GM18519 (cell line): Measurements from ENCODE around the gene ZBTB18.

Experiments
- ATAC-seq: cut with Tn5 transposase; IDR thresholded peaks from one replicate; pipeline ENCODE4 v1.9.1; 2021; ENCODE audit warnings: mild to moderate bottlenecking, moderate library complexity; ENCODE audit not compliant: unreplicated experiment, low FRiP score

ZBTB18 gene

DNA sequence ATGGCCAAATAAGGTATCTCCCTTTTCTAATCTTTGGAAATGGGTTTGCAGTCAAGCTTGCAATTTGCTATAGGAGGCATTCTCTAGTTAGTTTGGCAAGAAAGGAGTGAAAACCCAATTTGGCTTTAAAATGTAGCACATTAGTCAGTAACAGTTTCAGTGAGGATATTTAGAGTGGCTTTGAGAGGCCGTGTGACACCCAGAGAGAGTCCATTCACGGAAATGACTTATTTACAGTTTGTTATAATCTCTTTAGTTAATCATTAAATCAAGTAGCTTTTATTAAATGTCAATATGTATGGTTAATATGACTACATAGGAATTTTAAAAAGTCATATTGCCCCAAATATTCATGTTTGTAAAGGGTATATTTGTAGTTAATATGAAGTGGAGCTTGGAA is 9.6 kb downstream of the ZBTB18 start:
- ATAC-seq: no peak

DNA sequence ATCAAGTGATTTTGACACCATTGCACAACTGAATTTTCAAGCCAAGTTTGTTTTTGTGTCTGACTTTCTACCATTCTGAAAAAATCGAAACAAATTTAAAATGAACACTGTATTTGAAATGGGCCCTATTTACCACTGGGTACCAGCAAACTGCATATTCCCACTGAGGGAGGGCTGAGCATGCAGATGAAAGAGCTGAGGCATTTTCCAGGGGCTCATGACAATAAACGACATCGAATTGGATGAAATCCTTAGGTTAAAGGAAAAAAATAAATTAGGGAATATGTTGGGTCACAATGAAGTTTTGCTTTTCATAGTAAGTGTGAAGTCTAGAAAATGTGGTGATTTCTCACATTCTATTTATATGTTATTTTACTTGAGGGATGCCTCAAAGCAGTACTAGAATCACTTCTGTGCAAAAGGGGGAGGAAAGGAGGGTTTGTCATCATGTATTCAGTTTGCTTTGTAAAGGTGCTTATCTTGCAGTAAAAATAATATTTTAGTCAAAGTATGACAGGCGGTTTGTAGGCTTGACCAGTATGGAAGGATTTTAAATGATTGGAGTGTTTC is 11.2 kb downstream of the ZBTB18 start:
- no peak for ATAC-seq

DNA sequence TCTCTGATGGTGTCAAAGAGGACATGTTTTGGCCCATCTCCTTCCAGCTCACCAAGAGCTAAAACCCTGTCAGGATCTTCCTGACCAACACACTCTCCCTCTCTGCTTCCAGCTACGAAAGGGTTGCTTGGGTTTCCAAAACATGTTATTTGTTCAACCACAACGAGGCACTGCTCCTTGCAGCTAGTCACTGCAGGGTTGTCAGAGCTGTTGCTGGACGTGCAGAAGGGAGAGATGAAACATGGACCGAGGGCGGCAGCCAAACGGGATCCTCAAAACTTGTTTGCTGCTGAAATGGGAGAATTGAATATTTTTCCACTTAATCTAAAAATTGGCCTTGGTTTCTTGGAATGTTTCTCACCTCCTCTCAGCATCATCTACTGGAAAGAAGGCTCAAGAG is 12.4 kb downstream of the ZBTB18 start:
- ATAC-seq: no peak

DNA sequence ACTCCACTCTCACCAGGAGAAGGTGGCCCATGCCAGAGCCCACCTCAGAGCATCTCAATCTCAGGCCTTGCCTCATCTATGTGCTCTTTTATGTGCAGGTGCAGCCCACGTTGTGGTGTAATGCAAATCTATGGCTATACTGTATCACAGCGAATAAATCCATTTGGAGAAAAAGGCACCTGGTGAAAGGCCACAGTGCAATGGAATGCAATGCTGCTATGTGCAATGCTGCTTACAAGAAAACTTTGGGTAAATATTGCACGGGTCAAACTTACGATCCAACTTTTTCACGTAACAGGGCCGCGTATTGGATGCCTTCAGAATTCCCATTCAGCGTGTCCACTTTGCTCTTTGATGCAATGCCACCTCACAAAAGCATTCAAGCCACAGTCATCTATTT is 13.5 kb downstream of the ZBTB18 start:
- no peak for ATAC-seq

DNA sequence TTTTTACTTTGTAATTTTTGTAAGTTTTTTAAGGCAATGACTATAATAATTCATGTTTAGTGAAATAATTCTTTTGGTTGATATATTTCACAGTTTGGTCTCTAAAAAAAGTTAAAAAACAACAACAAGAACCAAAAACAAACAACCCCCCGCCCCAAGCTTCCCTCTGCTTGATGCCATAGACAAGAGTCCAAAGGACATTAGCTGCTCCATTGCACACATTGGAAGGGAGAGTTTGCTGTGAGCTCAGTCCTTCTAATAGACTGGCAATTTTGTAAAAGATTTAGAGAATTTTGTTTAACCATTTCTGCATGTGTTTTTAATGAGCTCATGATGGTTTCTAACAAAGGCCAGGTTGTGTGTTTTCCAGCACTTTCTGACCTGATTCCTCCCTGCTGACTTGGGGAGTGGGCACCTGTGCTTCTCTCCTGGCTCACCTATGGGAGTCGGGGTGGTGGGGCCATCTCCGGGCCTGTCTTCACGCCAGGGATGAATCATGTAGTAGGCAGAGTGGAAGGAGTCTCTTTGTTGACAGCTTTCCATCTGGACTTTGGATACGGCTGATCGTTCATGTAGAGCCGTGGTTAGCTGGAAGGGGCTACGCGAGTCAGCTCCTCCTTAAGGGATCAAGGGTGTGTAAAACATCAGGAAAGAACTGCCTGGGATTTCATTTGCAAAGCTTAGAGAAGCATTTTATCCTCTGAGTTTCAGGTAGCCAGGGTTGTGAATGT is 14.1 kb downstream of the ZBTB18 start:
- ATAC-seq: no peak

DNA sequence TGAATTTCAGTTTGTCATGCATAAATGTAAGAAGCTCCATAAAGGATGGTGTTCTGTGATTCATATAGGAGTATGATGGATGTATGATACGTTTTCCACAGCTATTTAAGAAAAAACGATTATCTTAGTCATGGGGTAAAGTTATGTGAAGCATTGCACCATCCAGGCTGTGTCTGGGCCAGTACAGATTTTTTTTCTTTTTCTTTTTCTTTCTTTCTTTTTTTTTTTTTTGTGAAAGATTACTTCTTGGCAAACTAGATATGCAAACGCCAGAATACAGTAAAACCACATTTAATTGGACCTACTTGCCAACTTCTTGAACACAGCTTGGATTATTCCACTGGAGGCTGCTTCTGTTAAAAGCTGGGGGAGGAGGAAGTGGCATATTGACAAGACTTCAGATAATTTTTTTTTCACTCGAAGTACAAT is 14.9 kb downstream of the ZBTB18 start:
- ATAC-seq: no peak

DNA sequence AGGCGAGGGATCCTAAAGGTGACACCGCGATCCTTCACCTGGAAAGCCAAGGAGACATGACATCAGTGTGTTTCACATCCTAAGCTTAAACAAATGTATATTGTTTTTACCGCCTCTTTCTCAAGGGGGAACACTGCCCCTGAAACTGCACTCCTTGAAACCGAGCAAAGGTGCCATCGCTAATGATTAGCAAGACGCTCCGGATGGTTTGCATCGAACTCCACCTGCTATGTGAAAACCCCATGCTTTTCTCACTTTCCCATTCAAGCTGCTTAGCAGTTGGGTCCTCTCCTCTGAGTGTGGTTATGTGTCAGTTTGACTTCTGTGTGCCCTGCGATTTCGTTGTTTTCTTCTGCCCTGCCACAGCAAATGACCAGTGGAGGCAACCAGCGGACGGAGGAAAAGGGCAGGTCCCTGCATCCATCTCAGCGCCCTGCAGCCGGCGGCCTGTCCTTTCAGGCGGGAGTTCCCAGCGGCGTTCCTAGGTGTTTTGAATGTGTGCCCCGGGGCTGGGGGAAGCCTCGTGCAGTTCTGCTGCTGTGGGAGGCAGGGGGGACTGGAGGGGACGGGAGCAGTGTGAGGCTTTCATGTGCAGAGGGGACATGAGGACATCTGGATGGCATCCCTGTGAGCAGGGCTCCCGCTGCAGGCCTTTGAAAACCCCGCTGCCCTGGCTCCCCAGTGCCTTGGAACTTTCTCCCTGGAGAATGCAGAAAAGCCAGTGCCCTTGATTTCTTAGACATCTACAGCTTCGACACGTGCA is 16.1 kb downstream of the ZBTB18 start:
- no peak for ATAC-seq

DNA sequence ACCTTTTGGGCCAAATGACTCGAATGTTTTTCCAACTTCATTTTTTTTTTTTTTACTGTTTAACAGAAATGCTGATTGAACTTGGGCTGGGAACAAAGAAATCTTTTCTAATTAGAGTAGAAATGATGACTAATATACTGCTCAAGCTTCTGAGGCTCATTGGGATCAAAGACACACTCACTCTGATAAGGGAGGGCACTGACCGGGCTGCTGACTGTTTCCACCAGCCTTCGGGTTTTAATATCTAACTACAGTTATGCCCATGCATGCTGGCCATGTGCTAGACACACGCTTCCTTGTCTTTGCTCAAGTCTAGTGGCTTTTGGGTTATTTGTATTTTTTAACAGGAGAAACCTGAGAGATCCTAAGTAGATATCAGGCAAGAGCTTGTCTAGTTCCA is 16.8 kb downstream of the ZBTB18 start:
- no peak for ATAC-seq

DNA sequence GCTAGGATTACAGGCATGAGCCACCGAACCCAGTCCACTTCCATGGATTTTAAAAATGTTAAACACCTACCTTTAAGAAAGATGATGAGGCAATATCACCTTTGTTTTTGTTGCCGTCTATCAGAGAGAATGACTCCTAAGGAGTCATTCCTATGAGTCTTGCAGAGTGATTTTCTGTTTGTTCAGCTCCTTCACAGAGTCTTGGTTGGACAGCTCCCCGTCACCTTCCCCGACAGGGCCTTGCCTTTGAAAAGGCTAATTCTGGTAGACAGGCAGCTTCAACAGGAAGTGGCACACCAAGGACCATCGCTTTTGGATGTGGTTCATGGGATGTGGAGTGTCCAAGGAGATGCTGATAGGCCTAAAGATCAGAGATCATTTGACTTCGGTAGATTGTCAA is 17.5 kb downstream of the ZBTB18 start:
- ATAC-seq: no peak

DNA sequence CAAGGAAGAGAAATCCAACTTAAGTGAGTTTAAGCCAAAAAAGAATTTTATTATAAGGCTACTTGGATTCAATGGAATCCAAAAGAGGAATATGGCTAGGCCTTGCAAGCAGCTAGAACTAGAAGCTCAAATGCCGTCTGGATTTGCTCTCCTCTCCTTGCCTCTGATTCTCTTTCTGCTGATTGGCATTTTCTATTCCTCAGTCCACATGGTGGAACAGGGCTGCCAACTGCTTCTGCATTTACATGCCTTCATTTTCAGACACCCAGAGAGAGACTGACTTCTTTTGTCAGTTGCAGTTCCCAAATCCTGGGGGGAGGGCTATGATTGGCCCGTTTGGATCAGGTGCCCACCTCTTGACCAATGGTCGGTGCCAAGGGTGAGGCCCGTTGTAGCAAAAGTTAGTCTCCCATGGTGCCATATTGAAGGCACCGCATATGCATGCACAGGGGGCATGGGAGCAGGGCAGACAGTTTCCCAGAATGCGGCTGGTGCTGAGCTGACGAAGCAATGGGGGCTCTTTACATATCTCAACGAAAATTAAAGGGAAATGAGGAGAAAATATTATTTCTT is 18.3 kb downstream of the ZBTB18 start:
- no peak for ATAC-seq

DNA sequence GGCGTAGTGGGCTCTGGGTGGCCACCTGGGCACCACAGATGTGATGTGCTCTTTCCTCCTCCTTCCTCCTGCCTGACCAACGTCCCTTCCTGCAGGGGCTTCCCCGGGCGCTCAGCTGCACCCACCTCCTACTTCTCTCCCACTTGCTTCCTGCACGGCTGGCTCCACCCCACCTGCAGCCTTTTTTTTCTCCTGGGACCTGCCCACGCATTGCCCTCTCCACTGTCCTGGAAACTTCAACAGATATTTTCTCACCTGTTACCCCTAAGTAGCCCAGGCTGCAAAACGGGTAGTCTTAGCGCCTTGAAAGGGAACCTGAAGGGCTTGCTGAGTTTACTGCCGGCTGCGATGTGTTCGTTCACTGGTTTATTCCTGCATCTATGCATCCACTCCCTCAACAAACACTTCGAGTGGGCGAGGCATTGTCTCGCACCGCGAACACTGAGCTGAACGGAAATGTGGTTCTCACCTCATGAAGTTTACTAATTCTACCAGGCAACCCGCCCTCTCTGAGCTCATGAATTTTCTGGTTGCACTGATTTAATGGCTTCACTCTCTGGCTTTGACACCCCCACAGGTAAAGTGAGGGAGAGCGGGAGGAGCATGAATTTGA is 23.6 kb downstream of the ZBTB18 start:
- ATAC-seq: peak; percentile 69

DNA sequence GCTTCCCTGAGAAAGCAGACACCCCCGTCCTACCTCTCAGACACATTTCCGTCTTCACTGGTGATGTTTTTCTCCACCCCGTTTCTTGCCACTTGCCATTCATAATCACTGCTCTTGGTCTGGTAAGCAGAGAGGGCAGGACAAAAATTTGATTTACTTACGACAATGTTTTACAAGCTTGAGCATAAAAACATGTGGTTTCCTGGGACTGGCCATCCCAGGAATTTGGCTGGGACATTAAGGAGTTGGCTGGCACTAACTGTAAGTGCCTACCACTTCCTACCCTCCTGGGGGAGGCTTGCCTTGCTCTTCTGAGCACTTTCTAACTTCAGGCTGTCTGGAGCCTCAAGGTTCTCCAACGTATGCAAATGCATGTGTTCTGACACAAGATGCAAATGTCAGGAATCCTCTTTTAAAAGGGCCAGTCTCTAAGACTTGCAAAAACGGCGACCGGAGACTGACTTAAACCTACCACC is 24.2 kb downstream of the ZBTB18 start:
- ATAC-seq: peak; percentile 48

DNA sequence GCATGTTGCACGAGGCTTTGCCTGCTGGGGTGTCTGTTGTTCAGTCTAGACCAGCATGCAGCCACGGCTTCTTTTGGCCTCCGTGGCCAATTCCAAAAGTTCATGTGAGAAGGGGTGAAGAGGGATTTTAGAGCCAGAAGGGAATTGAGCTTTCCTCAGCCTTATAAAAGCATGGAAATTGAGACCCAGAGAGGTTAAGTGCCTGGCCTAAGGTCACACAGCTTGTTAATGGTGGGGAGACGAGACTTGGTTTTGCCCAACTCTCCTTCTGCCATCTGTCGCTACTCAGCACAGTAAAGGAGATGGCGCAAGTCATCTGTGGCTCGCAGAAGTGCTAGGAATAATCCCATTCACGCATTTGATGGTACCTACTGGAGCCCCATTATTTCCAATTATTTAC is 25.7 kb downstream of the ZBTB18 start:
- no peak for ATAC-seq

DNA sequence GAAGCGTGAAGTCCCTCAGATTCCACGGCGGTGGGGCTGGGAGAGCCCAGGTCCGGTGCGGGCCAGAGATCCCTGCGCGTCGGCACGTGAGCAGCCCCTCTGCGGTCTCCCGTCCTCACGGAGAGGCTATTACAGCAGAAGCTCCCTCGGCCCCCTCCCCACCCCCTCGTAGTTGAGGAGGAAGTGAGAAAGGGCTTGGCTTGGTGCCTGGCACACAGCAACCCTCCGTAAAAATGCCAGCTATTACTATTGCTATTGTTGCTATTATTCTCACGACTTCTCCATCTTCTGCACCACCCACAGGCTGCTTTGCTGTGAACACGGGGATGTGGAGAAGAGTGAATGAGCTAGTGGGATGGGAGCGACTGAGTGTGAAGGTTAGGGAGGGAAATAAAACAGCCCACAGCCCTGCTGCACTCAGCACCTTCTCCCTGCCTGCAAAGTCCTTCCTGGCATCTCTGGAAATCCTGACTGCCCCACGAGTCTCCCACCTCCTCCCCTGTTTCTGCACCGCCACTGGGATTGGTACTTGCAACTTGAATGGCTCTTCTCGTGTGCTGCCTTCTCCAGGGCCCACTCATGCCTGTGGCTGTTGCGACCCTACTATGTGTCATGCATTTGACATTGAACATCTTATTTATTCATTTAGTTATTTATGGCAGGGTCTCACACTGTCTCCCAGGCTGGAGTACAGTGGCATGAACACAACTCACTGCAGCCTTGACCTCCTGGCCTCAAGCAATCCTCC is 26.6 kb downstream of the ZBTB18 start:
- no peak for ATAC-seq

DNA sequence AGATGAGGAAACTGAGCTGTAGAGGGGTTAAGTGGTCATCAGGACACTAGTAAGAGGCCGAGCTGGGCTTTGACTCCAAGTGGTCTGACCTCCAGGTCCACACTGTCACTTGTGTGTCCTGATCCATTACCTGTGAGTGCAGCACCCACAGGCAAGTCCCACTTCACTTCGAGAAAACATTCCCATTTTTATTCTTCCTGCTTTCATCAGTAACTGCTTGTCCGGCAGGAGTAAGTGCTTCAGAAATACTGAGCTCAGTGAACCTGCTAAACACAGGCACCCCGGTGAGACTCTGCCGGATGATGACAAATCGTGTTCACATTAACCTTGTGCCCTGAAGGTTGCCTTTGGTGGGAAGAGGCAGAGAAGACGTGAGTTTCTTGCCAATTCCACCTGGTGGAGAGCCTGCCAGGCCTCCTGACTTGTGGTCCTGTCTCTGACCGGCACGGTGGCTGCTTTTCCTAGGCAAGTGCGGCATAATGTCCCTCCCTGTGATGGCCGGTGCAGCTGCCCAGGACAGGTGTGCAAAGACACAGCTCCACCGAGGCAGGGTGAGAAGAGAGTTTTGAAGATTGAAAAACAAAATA is 29.4 kb downstream of the ZBTB18 start:
- no peak for ATAC-seq

DNA sequence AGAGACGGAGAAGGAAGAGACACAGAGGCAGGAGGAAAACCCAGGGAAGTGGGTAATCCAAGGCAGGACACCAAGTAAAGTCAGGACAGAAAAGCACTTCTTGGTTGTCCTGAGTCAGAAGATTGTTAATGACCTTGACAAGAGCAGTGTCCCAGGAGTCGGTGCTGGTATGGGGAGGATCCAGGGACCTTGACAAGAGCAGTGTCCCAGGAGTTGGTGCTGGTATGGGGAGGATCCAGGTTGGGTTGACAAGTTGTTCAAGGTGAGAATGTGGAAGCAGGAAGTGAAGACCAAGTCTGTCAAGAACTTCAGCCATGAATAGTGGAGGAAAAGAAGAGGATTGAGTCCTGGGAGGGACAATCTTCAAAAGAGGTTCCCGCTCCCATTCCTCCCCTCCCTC is 31.9 kb downstream of the ZBTB18 start:
- no peak for ATAC-seq

DNA sequence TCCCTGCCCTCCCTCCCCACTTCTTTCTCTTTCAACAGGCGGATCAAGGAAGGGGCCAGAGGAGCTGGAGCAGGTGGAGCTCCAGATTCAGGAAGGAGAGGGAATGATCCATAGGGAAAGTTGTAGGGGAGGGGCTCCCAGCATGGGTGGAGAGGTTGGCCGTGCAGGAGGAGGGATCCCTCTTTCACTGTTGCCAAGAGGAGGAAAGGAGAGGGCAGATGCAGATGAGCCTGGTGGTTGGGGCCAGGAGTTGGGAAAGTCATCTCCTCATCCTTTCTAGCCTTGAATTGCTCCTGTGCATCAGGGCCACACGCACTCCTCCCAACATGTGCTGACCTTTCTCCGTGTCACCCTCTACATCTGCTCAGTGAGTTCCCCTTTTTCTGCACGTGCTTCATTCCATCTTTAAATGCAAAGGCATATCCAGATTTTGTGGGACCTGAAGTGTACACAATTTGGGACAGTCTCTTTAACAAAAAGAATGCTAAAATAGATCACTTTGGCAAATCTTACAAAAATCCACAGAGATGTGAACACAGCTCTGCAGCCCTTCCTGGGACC is 32.4 kb downstream of the ZBTB18 start:
- ATAC-seq: no peak

DNA sequence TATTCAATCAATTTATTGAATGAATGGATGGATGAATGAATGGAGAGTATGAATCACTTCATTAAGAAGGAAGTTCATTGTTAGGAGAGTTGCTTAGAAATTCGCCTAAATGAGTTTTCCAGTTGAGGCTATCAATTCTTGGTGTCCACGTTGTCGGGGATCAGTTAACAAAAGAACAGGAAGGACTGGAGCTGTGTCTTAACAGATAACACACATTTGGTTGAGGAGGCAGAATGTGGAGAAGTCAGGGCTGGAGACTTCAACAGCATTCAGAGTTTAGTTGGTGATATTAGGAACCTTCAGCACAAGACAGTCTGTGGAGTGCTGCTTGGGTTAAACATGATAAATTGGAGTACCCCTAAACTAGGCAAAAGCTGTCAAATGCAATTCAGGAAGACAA is 33.7 kb downstream of the ZBTB18 start:
- ATAC-seq: no peak

DNA sequence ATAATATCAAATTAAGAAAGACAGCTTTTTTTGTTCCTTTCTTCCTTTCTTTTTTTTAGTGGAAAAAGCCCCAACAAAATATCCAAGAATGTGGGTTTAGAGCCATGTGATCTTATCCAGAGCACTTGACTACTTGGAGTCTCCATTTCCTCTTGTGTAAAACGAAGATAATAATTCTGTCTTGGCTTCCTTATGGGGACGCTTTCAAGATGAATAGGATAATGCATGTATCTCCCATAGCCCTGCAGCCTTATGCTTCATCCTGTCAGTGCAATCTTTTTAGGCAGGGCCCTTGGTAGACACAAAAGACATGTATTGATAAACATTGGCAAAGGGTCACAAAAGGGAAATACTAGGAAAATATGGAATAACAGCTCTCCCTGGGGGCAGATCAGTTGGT is 34.8 kb downstream of the ZBTB18 start:
- no peak for ATAC-seq
